H9 (cell line): ENCODE measurements around the gene PARD3. TPM values are rescaled to one million over a fixed set of nuclear protein-coding genes. Genes with fewer than 3 reads are reported as not detected.

Experiments used
- DNase-seq: peaks from one replicate; pipeline ENCODE4 v3.0.0-alpha.2; 2017
- H2AFZ ChIP-seq: one replicate; pipeline ENCODE4 v1.6.1; 2013; ENCODE audit warnings: mild to moderate bottlenecking, low read length, control low read depth, moderate library complexity
- H2AK5ac ChIP-seq: 2 replicates; pipeline ENCODE4 v1.6.1; 2013; ENCODE audit warnings: low read length, control low read depth, mixed read lengths; ENCODE audit not compliant: insufficient read length
- H2BK120ac ChIP-seq: one replicate; pipeline ENCODE4 v1.6.1; 2013; ENCODE audit warnings: low read depth, mild to moderate bottlenecking, low read length, control low read depth, inconsistent platforms; ENCODE audit not compliant: poor library complexity, severe bottlenecking
- H2BK12ac ChIP-seq: 2 replicates; pipeline ENCODE4 v1.6.1; 2013; ENCODE audit warnings: low read length, control low read depth, mixed read lengths, low read depth; ENCODE audit not compliant: insufficient read length
- H2BK15ac ChIP-seq: 2 replicates; pipeline ENCODE4 v1.6.1; 2013; ENCODE audit warnings: low read depth, low read length, control low read depth
- H2BK20ac ChIP-seq: one replicate; pipeline ENCODE4 v1.6.1; 2013; ENCODE audit warnings: low read depth, mild to moderate bottlenecking, low read length, control low read depth, inconsistent platforms; ENCODE audit not compliant: poor library complexity, severe bottlenecking
- H2BK5ac ChIP-seq: 2 replicates; pipeline ENCODE4 v1.6.1; 2013; ENCODE audit warnings: low read length, control low read depth, mixed read lengths; ENCODE audit not compliant: insufficient read length
- H3K14ac ChIP-seq: 2 replicates; pipeline ENCODE4 v1.6.1; 2013; ENCODE audit warnings: low read length, control low read depth; ENCODE audit not compliant: insufficient read depth
- H3K18ac ChIP-seq: 2 replicates; pipeline ENCODE4 v1.6.1; 2013; ENCODE audit warnings: low read depth, mild to moderate bottlenecking, mixed read lengths, low read length, control low read depth; ENCODE audit not compliant: insufficient read length
- H3K23ac ChIP-seq: 2 replicates; pipeline ENCODE4 v1.6.1; 2013; ENCODE audit warnings: low read length, control low read depth, mixed read lengths, low read depth; ENCODE audit not compliant: insufficient read length
- H3K23me2 ChIP-seq: 2 replicates; pipeline ENCODE4 v1.6.1; 2013; ENCODE audit warnings: low read depth, mild to moderate bottlenecking, mixed read lengths, low read length, control low read depth; ENCODE audit not compliant: insufficient read length, poor library complexity, severe bottlenecking
- H3K27ac ChIP-seq: 2 replicates; pipeline ENCODE4 v1.5.1; 2013; ENCODE audit warnings: low read length, control low read depth, mixed read lengths, low read depth; ENCODE audit not compliant: insufficient read length
- H3K27me3 ChIP-seq: 2 replicates; pipeline ENCODE4 v1.6.1; 2013; ENCODE audit warnings: low read length, control low read depth, inconsistent platforms; ENCODE audit not compliant: insufficient read depth
- H3K4ac ChIP-seq: 2 replicates; pipeline ENCODE4 v1.6.1; 2013; ENCODE audit warnings: low read depth, mild to moderate bottlenecking, control low read depth, inconsistent platforms, low read length, moderate library complexity
- H3K4me1 ChIP-seq: 2 replicates; pipeline ENCODE4 v1.6.1; 2013; ENCODE audit warnings: low read length, control low read depth, inconsistent platforms; ENCODE audit not compliant: insufficient read depth
- H3K4me2 ChIP-seq: 2 replicates; pipeline ENCODE4 v1.6.1; 2013; ENCODE audit warnings: low read length, control low read depth, mixed read lengths; ENCODE audit not compliant: insufficient read length, insufficient read depth
- H3K56ac ChIP-seq: 2 replicates; pipeline ENCODE4 v1.6.1; 2013; ENCODE audit warnings: low read depth, mild to moderate bottlenecking, mixed read lengths, low read length, control low read depth; ENCODE audit not compliant: insufficient read length
- H3K79me1 ChIP-seq: 2 replicates; pipeline ENCODE4 v1.6.1; 2013; ENCODE audit warnings: low read depth, mild to moderate bottlenecking, moderate library complexity, low read length, control low read depth, inconsistent platforms; ENCODE audit not compliant: insufficient read depth, poor library complexity, severe bottlenecking
- H3K79me2 ChIP-seq: 2 replicates; pipeline ENCODE4 v1.6.1; 2013; ENCODE audit warnings: low read length, control low read depth, inconsistent platforms; ENCODE audit not compliant: insufficient read depth
- H3K9ac ChIP-seq: 2 replicates; pipeline ENCODE4 v1.6.1; 2013; ENCODE audit warnings: low read length, control low read depth, mixed read lengths; ENCODE audit not compliant: insufficient read length; ENCODE audit errors: extremely low read depth
- H3K9me3 ChIP-seq: one replicate; pipeline ENCODE4 v1.6.1; 2013; ENCODE audit warnings: low read depth, low read length, inconsistent platforms; ENCODE audit not compliant: control insufficient read depth
- H3T11ph ChIP-seq: one replicate; pipeline ENCODE4 v1.6.1; 2013; ENCODE audit warnings: mild to moderate bottlenecking, low read length, control low read depth, inconsistent platforms
- H4K20me1 ChIP-seq: one replicate; pipeline ENCODE4 v1.6.1; 2013; ENCODE audit not compliant: control insufficient read depth, insufficient read length, insufficient read depth
- H4K5ac ChIP-seq: 2 replicates; pipeline ENCODE4 v1.6.1; 2013; ENCODE audit warnings: low read depth, mild to moderate bottlenecking, mixed read lengths, low read length, control low read depth; ENCODE audit not compliant: insufficient read length
- H4K8ac ChIP-seq: replicated peaks from 2 replicates; pipeline ENCODE4 v1.6.1; 2013; ENCODE audit warnings: low read length, control low read depth, mixed read lengths, low read depth; ENCODE audit not compliant: insufficient read length
- H4K91ac ChIP-seq: 2 replicates; pipeline ENCODE4 v1.6.1; 2013; ENCODE audit warnings: low read depth, mild to moderate bottlenecking, moderate library complexity, mixed read lengths, low read length, control low read depth; ENCODE audit not compliant: insufficient read length
- H3K27ac Mint-ChIP-seq, 3 experiments: 2 replicates in 2 of 3; 3 replicates in 1 of 3; pipeline ENCODE4 v1.8.0; 2020 to 2021; ENCODE audit warnings: mixed read lengths in 3 of 3, mild to moderate bottlenecking in 1 of 3, moderate library complexity in 1 of 3
- H3K27me3 Mint-ChIP-seq: 2 replicates; pipeline ENCODE4 v1.8.0; 2021; ENCODE audit warnings: low read depth, mild to moderate bottlenecking, moderate library complexity, mixed read lengths
- H3K36me3 Mint-ChIP-seq, 3 experiments: 2 replicates in 2 of 3; 3 replicates in 1 of 3; pipeline ENCODE4 v1.8.0; 2020 to 2021; ENCODE audit warnings: low read depth in 3 of 3, mixed read lengths in 3 of 3; ENCODE audit not compliant: insufficient read depth in 1 of 3
- H3K4me1 Mint-ChIP-seq, 2 experiments: 2 replicates each; pipeline ENCODE4 v1.8.0; 2020; ENCODE audit warnings: mixed read lengths in 2 of 2
- H3K4me3 Mint-ChIP-seq, 2 experiments: 2 replicates in 1 of 2; 3 replicates in 1 of 2; pipeline ENCODE4 v1.8.0; 2020 to 2021; ENCODE audit warnings: mild to moderate bottlenecking in 2 of 2, mixed read lengths in 2 of 2, moderate library complexity in 1 of 2
- H3K9me3 Mint-ChIP-seq, 2 experiments: 2 replicates in 1 of 2; 3 replicates in 1 of 2; pipeline ENCODE4 v1.8.0; 2020; ENCODE audit warnings: mild to moderate bottlenecking in 2 of 2, mixed read lengths in 2 of 2, moderate library complexity in 1 of 2
- WGBS: extraction: QIAGEN DNeasy Blood & Tissue Kit; methylation state at CpG from one replicate; pipeline ENCODE4 v1.1.7; 2013; ENCODE audit warnings: missing lambda C conversion rate, low lambda C conversion rate, mixed read lengths; ENCODE audit not compliant: insufficient read length; ENCODE audit errors: extremely low coverage; 5-methylcytosine and 5-hydroxymethylcytosine counted together
- total RNA-seq: library from RNA; stranded (reverse); gene quantifications from 2 replicates; pipeline ENCODE4 v1.2.1, GENCODE V29; 2021
- TF ChIP-seq, protein P1 (sequence below): fragments of 200-600 bp; sonication (generic); conservative IDR thresholded peaks from 3 replicates; pipeline ENCODE4 v1.8.0; 2021; ENCODE audit warnings: antibody characterized with exemption, mild to moderate bottlenecking

The PARD3 gene
- total RNA-seq, 1 experiment from 2014 or later, result 44.7 TPM

GRCh38 chr10:34699904-34700517 is 115.1 kb downstream of the PARD3 start:
- H3K18ac ChIP-seq, result no peak overlapping the region
- no peaks in the 10 kb centered on the region for H3K27me3 Mint-ChIP-seq
- no peaks in the 10 kb centered on the region for H3K9me3 ChIP-seq
- no peak overlapping the region for H3K4me3 Mint-ChIP-seq
- no peak overlapping the region for H3K56ac ChIP-seq
- no peak for DNase-seq
- H3K9ac ChIP-seq, result no peak overlapping the region
- H2BK15ac ChIP-seq, result no peak overlapping the region
- H3K4me2 ChIP-seq, result no peak overlapping the region
- no peak overlapping the region for H2BK120ac ChIP-seq
- H4K91ac ChIP-seq, result no peak overlapping the region
- no peak overlapping the region for H3K14ac ChIP-seq
- H3K27me3 ChIP-seq, result no peaks in the 10 kb centered on the region
- no peak overlapping the region for H3K23ac ChIP-seq
- no peak overlapping the region for H4K8ac ChIP-seq
- H3K27ac ChIP-seq, result no peak overlapping the region
- H2AFZ ChIP-seq, result no peak overlapping the region
- no peaks in the 10 kb centered on the region for H4K20me1 ChIP-seq
- TF ChIP-seq, protein P1, sequence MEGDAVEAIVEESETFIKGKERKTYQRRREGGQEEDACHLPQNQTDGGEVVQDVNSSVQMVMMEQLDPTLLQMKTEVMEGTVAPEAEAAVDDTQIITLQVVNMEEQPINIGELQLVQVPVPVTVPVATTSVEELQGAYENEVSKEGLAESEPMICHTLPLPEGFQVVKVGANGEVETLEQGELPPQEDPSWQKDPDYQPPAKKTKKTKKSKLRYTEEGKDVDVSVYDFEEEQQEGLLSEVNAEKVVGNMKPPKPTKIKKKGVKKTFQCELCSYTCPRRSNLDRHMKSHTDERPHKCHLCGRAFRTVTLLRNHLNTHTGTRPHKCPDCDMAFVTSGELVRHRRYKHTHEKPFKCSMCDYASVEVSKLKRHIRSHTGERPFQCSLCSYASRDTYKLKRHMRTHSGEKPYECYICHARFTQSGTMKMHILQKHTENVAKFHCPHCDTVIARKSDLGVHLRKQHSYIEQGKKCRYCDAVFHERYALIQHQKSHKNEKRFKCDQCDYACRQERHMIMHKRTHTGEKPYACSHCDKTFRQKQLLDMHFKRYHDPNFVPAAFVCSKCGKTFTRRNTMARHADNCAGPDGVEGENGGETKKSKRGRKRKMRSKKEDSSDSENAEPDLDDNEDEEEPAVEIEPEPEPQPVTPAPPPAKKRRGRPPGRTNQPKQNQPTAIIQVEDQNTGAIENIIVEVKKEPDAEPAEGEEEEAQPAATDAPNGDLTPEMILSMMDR, result no peak
- no peak overlapping the region for H3T11ph ChIP-seq
- no peak overlapping the region for H4K5ac ChIP-seq
- H3K4me1 Mint-ChIP-seq, result peaks cover 31 to 33% of the 10 kb centered on the region in 2 experiments
- no peak overlapping the region for H2BK5ac ChIP-seq
- peaks cover 0 to 6% (median under 1%) of the 10 kb centered on the region in 3 experiments; a peak in 4 of 7 replicates for H3K36me3 Mint-ChIP-seq
- H3K79me2 ChIP-seq, result peaks cover 11% of the 10 kb centered on the region; the same call in 1 of the 2 replicates
- 0 out of 2 replicates have a peak, but pooled peaks cover 2% of the 10 kb centered on the region for H3K4me1 ChIP-seq
- H2BK12ac ChIP-seq, result no peak overlapping the region
- peaks cover 11% of the 10 kb centered on the region for H3K79me1 ChIP-seq
- no peak overlapping the region for H2AK5ac ChIP-seq
- H3K9me3 Mint-ChIP-seq, result no peaks in the 10 kb centered on the region
- H2BK20ac ChIP-seq, result no peak overlapping the region
- no peaks in the 10 kb centered on the region for H3K23me2 ChIP-seq
- H3K27ac Mint-ChIP-seq, result no peak overlapping the region
- WGBS, result no CpG with 5 or more reads among the region's 4 CpGs
- H3K4ac ChIP-seq, result no peak overlapping the region
